ENCODE data around the gene PIK3AP1. TPM values are rescaled to one million over a fixed set of nuclear protein-coding genes. Genes with fewer than 3 reads are reported as not detected.

Gene PIK3AP1
- total and polyA plus RNA-seq, 2 of the 8 experiments (the other 6 are each of a cell fraction or from before 2014, with no cell fraction given): 1.9 to 4.5 TPM

- no peak for TF ChIP-seq RNF2 (IDR thresholded peaks at IDR 0.05; ENCODE audit: borderline replicate concordance, low read depth, low read length, missing control alignments, poor library complexity, severe bottlenecking)
- TF ChIP-seq MAFK (IDR thresholded peaks at IDR 0.05; ENCODE audit: low read depth, low read length): no peak
- TF ChIP-seq CBX5 (IDR thresholded peaks at IDR 0.05; ENCODE audit: low read depth, low read length): no peak
- TF ChIP-seq SIX5 (IDR thresholded peaks at IDR 0.05; ENCODE audit: low read depth, low read length): no peak
- no peak for TF ChIP-seq KDM4A (IDR thresholded peaks at IDR 0.05; ENCODE audit: low read depth, low read length, severe bottlenecking)
- no peak for TF ChIP-seq SIN3A (conservative IDR thresholded peaks at IDR 0.05 in 1 of 2, IDR thresholded peaks at IDR 0.05 in 1 of 2; ENCODE audit: low read depth in 1 of 2, low read length in 2 of 2)
- no peak for TF ChIP-seq CEBPB (IDR thresholded peaks at IDR 0.05; ENCODE audit: low read depth, low read length)
- no peak for TF ChIP-seq JUN (IDR thresholded peaks at IDR 0.05; ENCODE audit: low read depth, low read length)
These were observed 159.1 kb downstream of the PIK3AP1 start (continued) for GRCh38 chr10:96560966-96561887.

Measured in H1 (cell line).